Spleen (tissue), 11 donors: ENCODE data around the gene CXCR4. TPM values are rescaled to one million over a fixed set of nuclear protein-coding genes. Genes with fewer than 3 reads are reported as not detected.

ENCODE experiments used
- DNase-seq: peaks from one replicate; pipeline ENCODE4 v3.0.0-alpha.2; 2020
- H3K27ac ChIP-seq, 8 donors: fragments of 200-600 bp; sonication (generic) in 7 of 8; 1 replicate in 4 of 8; 2 replicates in 4 of 8; pipeline versions ENCODE4 v1.5.0 to v1.8.0; 2016 to 2021; ENCODE audit warnings: inconsistent platforms in 4 of 8, mild to moderate bottlenecking in 4 of 8, moderate library complexity in 1 of 8
- H3K27me3 ChIP-seq, 7 donors: fragments of 200-600 bp; sonication (generic) in 6 of 7; replicated peaks in 1 of 7; 1 replicate in 4 of 7; 2 replicates in 3 of 7; pipeline versions ENCODE4 v1.5.0 to v1.8.0; 2016 to 2021; ENCODE audit warnings: inconsistent platforms in 3 of 7, mild to moderate bottlenecking in 1 of 7
- H3K36me3 ChIP-seq, 6 donors: fragments of 200-600 bp; sonication (generic) in 5 of 6; 1 replicate in 4 of 6; 2 replicates in 2 of 6; pipeline versions ENCODE4 v1.5.0 to v1.8.0; 2016 to 2021; ENCODE audit warnings: inconsistent platforms in 2 of 6
- H3K4me1 ChIP-seq, 6 donors: fragments of 200-600 bp; sonication (generic) in 5 of 6; 1 replicate in 3 of 6; 2 replicates in 3 of 6; pipeline versions ENCODE4 v1.5.0 to v1.8.0; 2016 to 2021; ENCODE audit warnings: inconsistent platforms in 3 of 6
- H3K4me3 ChIP-seq, 8 donors: fragments of 200-600 bp; sonication (generic) in 7 of 8; 1 replicate in 4 of 8; 2 replicates in 4 of 8; pipeline versions ENCODE4 v1.5.0 to v1.8.0; 2016 to 2021; ENCODE audit warnings: inconsistent platforms in 4 of 8, mild to moderate bottlenecking in 4 of 8, moderate library complexity in 2 of 8
- H3K9me3 ChIP-seq, 8 donors: fragments of 200-600 bp; sonication (generic) in 7 of 8; 1 replicate in 4 of 8; 2 replicates in 4 of 8; pipeline versions ENCODE4 v1.5.0 to v1.8.0; 2016 to 2021; ENCODE audit warnings: inconsistent platforms in 4 of 8
- POLR2A ChIP-seq, 3 donors: fragments of 450-650 bp; IDR thresholded peaks; one replicate each; pipeline ENCODE4 v1.5.1; 2017; ENCODE audit warnings: antibody characterized with exemption in 3 of 3, mild to moderate bottlenecking in 1 of 3
- POLR2AphosphoS5 ChIP-seq, 3 donors: sonication (generic); formaldehyde crosslinking; IDR thresholded peaks; one replicate each; pipeline ENCODE4 v1.5.1; 2017; ENCODE audit warnings: antibody characterized with exemption in 3 of 3
- WGBS, 5 donors: extraction: QIAGEN DNeasy Blood & Tissue Kit in 3 of 5; methylation state at CpG; one replicate each; pipeline versions ENCODE4 v1.1.5 to v1.1.7; 2013 to 2018; 5-methylcytosine and 5-hydroxymethylcytosine counted together
- intact Hi-C: fragments of 100-400 bp; cut with DNase I; formaldehyde crosslinking; loops from one replicate; pipeline ENCODE4 v1.15.0; 2023; ENCODE audit warnings: low total_unique reads
- polyA plus RNA-seq, 3 donors: library from polyadenylated mRNA; stranded (reverse); fragments of 200-250 nt; gene quantifications; one replicate each; pipeline ENCODE4 v1.2.1, GENCODE V29; 2013
- total RNA-seq, 7 donors: library from RNA; depleted of rRNA in 3 of 7; stranded (reverse); fragments of >200 nt in 3 of 7; fragmentation: NEBNext Ultra II Directional in 4 of 7; extraction: Animal tissue kit (Norgen Biotek cat#: 25700) in 4 of 7; gene quantifications; one replicate each; pipeline versions ENCODE4 v1.1.0 to v1.2.1, GENCODE V29; 2016 to 2021
- TF ChIP-seq, protein P1 (sequence below), 11 experiments: fragments of 200-600 bp in 7 of 11; fragments of 450-650 bp in 4 of 11; sonication (generic) in 4 of 11; IDR thresholded peaks in 8 of 11; conservative IDR thresholded peaks in 3 of 11; 1 replicate in 7 of 11; 2 replicates in 4 of 11; pipeline versions ENCODE4 v1.4.0 to v1.8.0; 2016 to 2021; ENCODE audit warnings: antibody characterized with exemption in 11 of 11, inconsistent platforms in 4 of 11, mild to moderate bottlenecking in 1 of 11
- donor health status: healthy with polysubstance abuse.
- donor health status: DM: no; HTN: no; CAD: no; lungs with moderate emphysema.
- donor health status: DM: no; HTN: no; CAD: no.
- donor health status: Bipolar disorder and iron deficiency.
- donor health status: healthy.
- donor health status: DM: no; HTN: no; CAD: no.
- donor health status: DM: yes; HTN: yes; CAD: no.

The CXCR4 gene
- total and polyA plus RNA-seq, 10 donors, result 204 to 626 (median 310) TPM

DNA sequence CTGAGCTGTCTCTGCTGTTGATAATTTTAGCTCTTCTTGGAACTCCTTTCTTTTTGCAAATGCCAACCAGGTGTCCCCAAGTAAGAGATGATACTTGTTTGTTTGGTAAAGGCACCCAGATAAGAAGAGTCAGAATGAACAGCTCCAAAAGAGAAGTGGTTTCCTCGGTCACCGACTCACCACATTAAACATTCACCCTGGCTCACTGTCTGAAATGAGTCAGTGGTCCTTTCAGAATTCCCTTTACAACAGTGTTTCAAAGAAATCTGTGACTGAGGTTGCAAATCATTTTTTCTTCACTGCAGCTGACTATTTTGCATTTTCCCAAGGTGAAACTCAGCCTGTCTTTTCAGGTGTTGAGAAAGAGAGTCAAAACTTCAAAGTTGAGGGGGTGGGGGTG lies 16.2 kb upstream of the CXCR4 start:
- Histone ChIP-seq H3K27ac (peak overlapping the region; percentile 69 to 96 (median 90)), H3K27me3 (no peaks in the 10 kb centered on the region), H3K4me1 (peaks cover 41 to 98% (median 80%) of the 10 kb centered on the region in 6 donors), H3K36me3 (no peaks in the 10 kb centered on the region), H3K9me3 (no peaks in the 10 kb centered on the region), H3K4me3 (no peak overlapping the region)
- TF ChIP-seq POLR2AphosphoS5 (IDR thresholded peaks at IDR 0.05) (peak in 1 of 3 donors; percentile 62), POLR2A (IDR thresholded peaks at IDR 0.05) (no peak)
- TF ChIP-seq, protein P1, sequence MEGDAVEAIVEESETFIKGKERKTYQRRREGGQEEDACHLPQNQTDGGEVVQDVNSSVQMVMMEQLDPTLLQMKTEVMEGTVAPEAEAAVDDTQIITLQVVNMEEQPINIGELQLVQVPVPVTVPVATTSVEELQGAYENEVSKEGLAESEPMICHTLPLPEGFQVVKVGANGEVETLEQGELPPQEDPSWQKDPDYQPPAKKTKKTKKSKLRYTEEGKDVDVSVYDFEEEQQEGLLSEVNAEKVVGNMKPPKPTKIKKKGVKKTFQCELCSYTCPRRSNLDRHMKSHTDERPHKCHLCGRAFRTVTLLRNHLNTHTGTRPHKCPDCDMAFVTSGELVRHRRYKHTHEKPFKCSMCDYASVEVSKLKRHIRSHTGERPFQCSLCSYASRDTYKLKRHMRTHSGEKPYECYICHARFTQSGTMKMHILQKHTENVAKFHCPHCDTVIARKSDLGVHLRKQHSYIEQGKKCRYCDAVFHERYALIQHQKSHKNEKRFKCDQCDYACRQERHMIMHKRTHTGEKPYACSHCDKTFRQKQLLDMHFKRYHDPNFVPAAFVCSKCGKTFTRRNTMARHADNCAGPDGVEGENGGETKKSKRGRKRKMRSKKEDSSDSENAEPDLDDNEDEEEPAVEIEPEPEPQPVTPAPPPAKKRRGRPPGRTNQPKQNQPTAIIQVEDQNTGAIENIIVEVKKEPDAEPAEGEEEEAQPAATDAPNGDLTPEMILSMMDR (IDR thresholded peaks at IDR 0.05 in 8 of 11, conservative IDR thresholded peaks at IDR 0.05 in 3 of 11), result no peak
- 7 to 53% (median 28%) methylated on average over 2 of the region's 2 CpGs for WGBS, 5 donors
- no peak for DNase-seq
- intact Hi-C loops, result no loop called here

DNA sequence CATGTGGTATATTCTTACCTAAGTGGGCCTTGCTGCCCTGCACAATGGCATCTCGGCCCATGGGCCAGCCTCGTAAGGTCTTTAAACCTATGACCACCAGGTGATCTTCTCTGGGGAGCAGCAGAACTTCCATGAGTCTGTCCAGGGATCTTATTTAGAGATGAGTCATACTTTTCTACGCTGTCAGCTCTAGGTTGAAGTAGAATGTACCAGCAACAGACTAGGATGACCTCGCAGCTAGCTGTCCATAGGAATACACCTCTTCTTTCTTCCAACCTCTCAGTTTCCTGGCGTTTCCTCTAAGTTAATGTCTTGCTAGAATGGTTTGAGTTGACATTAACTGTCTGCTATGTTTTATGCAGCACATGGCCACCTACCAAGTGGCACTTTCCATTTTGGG lies 15.6 kb upstream of the CXCR4 start:
- H3K4me1 ChIP-seq, result peaks cover 36 to 97% (median 80%) of the 10 kb centered on the region in 6 donors
- H3K27ac ChIP-seq, result peak overlapping the region; percentile 69 to 96 (median 90)
- TF ChIP-seq, protein P1 (IDR thresholded peaks at IDR 0.05 in 8 of 11, conservative IDR thresholded peaks at IDR 0.05 in 3 of 11), result no peak
- no peak for TF ChIP-seq POLR2A (IDR thresholded peaks at IDR 0.05)
- 85 to 92% (median 87%) methylated on average over 5 of the region's 5 CpGs for WGBS, 5 donors
- no peaks in the 10 kb centered on the region for H3K36me3 ChIP-seq
- intact Hi-C loops, result no loop called here
- no peaks in the 10 kb centered on the region for H3K9me3 ChIP-seq
- DNase-seq, result no peak
- no peak overlapping the region for H3K4me3 ChIP-seq
- no peaks in the 10 kb centered on the region for H3K27me3 ChIP-seq

DNA sequence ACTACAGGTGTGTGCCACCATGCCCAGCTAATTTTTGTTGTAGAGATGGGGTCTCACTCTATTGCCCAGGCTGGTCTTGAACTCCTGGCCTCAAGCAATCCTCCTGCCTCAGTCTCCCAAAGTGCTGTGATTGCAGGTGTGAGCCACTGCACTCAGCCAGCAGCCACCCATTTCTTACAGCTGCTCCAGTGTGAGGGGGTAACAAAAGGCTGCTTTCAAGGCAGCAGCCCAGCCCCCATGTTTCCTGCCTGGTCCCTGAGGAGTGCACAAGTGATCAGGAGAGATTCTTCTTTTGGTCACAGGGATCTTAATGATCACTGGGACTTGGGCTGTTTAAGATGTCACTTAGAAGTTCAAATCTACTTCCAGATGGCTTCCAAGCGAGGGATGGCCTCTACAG lies 15.2 kb upstream of the CXCR4 start:
- Histone ChIP-seq H3K9me3 (no peaks in the 10 kb centered on the region), H3K36me3 (no peaks in the 10 kb centered on the region), H3K4me3 (peak overlapping the region in 1 of 8 donors; percentile 41), H3K27ac (peak overlapping the region; percentile 69 to 96 (median 90)), H3K27me3 (no peaks in the 10 kb centered on the region), H3K4me1 (peaks cover 32 to 97% (median 78%) of the 10 kb centered on the region in 6 donors)
- DNase-seq, result no peak
- 63 to 100% (median 95%) methylated on average over 1 of the region's 1 CpG for WGBS, 5 donors
- TF ChIP-seq POLR2AphosphoS5 (IDR thresholded peaks at IDR 0.05) (peak in 2 of 3 donors; percentile 31 to 43), POLR2A (IDR thresholded peaks at IDR 0.05) (no peak)
- intact Hi-C loops, result no loop called here

DNA sequence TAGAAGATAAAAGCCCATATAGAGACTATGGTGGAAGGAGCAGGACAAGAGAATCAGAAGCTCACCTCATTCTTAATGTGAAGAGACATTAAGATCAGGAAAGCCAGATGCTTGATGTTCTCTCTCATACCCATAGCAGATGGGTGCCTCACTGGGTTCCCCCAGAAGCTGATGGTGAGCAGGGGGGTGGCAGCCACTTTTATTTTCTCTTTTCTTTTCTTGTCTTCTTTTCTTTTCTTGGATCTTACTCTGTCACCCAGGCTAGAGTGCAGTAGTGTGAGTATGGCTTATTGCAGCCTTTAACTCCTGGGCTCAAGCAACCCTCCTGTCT lies 14.8 kb upstream of the CXCR4 start:
- intact Hi-C loops, result no loop called here
- Histone ChIP-seq H3K9me3 (no peaks in the 10 kb centered on the region), H3K27ac (peak overlapping the region; percentile 69 to 96 (median 90)), H3K4me3 (peak overlapping the region in 1 of 8 donors; percentile 41), H3K4me1 (peaks cover 32 to 97% (median 76%) of the 10 kb centered on the region in 6 donors), H3K36me3 (no peaks in the 10 kb centered on the region), H3K27me3 (no peaks in the 10 kb centered on the region)
- TF ChIP-seq POLR2AphosphoS5 (IDR thresholded peaks at IDR 0.05), result no peak
- no peak for TF ChIP-seq POLR2A (IDR thresholded peaks at IDR 0.05)
- TF ChIP-seq, protein P1 (IDR thresholded peaks at IDR 0.05 in 8 of 11, conservative IDR thresholded peaks at IDR 0.05 in 3 of 11), result no peak
- DNase-seq, result no peak
